HL-60/S4 treated with retinoic acid at 250 ng/mL for 4 days and 3 days (cell line): ENCODE measurements around the gene NDE1.
"Not testable (repeated sequence)": the region's sequence is repeated elsewhere in the genome, so short reads cannot be mapped to it uniquely, and the experiment has no call there.

Experiments used
- in situ Hi-C: fragments of 300-500 bp; cut with MboI; formaldehyde crosslinking; loops from 2 replicates; pipeline ENCODE4 v1.7.0; 2022; ENCODE audit warnings: low sequenced_read_pairs

The NDE1 gene

DNA sequence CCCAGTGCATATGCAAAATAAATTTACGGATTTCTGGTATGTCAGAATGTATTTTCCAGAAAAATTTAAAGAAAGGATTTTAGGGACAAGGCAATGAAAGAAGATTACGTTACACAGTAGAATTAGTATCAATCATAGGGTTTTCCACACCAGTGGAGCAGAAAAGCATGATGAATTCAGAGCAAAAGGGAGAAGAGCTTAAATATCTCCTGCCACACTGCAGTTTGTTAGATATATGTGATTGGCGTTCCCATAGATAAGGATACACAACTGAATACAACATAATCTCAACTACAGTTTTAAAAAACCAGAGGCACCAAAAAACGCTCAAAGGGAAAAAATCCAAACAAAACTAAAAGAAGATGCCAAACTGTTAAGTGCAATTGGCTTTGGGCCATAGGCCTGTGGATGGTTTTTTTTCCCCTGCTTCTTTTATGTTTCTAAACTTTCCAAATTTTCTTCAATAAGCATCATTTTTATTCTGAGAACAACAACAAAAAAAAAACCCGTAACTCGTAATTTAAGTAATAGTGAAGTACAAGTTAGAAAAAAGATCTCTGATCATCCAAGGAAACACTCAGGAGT lies 29.3 kb upstream of the NDE1 start:
- in situ Hi-C loops = no loop called here

DNA sequence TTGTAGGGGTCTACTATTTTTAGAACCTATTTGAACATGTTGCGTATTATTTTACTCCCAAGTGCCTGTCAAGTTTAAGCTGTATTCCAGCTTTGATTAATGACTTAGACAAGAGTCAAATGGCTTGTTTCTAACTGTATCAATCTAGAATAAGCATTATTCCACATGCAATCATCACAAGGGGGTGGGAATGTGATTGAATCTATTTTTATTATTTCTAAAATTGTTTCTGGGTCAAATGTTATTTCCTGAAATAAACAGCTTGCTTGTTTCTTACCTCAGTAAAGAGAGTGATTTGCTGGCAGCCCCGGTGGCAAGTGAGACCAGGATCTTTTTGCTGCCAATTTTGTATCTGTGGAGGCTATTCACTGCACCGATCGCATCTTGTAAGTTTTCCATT lies 28.6 kb upstream of the NDE1 start:
- in situ Hi-C loops = no loop called here

DNA sequence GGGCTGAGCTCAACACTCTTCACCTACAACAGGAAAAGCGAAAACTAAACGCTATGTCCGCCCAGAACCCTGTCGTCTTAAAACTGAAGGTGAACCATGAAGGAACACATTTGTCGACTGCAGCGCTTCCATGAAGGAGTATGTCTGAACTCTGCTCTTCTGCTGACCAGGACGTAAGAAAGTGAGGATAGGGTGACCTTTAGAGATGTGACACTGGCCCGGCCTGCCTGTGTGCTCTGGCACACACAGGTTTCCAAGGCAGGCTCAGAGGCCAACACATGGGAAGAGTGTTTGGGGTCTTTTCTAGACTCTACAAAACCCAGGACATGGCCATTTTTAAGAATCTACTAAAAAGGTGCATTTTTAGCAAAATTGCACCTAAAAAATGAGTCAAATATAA lies 28.2 kb upstream of the NDE1 start:
- in situ Hi-C loops = no loop called here

DNA sequence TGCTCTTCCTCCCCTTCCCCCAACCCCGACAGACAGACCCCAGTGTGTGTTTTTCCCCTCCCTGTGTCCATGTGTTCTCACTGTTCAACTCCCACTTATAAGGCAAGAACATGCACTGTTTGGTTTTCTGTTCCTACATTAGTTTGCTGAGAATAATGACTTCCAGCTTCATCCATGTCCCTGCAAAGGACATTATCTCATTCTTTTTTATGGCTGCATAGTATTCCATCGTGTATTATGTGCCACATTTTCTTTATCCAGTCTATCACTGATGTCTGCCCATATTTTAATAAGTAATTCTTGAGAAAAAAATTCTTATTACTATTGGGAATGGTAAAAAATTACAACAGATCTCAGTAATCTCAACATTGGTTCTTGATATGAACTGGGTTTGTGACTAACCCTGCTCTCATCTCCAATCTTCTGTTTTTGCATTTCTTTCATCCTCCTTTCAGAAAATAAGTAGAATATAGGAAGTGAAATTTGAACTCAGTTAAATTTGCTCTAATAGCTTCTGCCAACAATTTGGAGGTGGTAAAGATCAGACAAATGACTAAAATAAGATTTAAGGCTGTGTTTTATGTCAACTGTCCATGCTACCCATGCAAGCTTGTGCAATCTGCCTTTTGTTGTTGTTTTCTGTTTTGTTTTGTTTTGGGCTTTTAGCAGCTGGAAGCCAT lies 18.2 kb upstream of the NDE1 start:
- in situ Hi-C loops = no loop called here

DNA sequence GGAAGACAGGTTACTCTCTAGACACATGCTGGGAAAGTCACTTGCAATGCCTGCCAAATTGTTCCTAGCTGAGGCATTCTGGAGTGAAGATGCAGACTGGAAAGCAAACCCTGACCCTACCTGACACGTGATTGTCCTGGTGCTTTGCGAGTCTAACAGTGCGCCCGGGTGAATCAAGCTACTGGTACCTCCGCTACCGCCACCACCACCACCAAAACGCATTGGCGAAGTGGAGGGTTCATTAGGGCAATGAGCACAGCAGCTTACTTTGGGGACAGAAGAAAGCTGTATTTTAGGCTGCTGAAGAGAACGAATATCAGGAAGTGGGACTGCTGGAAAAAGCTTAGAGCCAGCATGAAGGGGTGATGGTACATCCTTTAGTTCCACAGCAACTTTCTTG lies 14.1 kb upstream of the NDE1 start:
- in situ Hi-C loops = no loop called here

DNA sequence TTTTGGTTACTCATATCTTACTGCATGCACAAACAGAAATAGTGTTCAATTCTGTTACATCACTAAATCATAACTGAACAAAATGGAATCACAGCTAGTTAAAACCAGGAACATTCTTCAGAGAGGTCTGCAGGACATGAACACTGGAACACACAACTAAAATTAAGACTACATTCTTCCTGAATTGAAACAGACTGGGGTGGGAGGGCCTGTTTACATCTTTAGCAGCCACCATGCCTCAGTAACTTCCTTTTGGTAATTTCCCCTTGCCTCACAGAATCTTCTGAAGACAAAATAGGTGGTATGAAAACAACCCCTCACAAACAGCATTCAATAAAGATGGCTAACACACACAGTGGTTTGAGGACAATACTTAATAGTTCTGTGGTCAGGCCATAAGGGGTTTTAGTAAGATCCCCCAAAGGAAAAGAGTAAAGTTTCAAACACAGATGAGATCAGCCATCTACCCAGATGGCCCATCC lies 13.6 kb upstream of the NDE1 start:
- in situ Hi-C loops = no loop called here

DNA sequence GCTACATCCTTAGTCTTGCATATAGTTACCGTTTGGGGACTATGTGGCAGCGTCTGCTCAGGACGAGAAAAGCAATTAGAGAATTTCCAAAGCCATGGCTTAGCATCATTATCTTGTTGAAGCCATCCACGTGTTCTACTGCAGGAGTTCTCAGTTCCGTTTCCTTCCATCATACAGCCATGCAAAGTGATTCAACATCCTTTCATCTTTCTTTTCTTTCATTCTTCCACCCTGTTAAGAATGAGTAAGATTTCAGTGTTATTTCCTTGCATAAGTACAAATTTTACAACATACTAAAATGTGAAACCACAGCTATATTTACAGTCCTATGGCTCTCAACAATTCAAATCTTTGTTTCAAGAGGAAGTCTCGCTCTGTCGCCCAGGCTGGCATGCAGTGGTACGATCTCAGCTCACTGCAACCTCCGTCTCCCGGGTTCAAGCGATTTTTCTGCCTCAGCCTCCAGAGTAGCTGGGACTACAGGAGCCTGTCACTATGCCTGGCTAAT lies 10.9 kb upstream of the NDE1 start:
- in situ Hi-C loops = no loop called here

DNA sequence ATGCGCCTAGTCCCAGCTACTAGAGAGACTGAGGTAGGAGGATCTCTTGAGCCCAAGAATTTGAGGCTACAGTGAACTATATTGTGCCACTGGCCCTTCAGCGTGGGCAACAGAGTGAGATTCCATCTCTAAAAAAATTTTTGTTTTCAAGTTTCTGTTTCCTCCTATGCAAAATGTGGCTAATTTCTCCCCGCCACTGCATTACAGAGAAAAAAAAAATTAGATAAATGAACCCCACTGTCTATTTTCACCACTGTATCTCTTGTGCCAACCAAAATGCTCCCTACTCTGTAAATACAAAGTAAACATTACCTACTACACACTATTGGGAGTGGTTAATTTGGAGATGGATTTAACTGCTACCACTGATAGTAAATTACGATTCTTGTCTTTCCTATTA lies 9.1 kb upstream of the NDE1 start:
- in situ Hi-C loops = no loop called here

DNA sequence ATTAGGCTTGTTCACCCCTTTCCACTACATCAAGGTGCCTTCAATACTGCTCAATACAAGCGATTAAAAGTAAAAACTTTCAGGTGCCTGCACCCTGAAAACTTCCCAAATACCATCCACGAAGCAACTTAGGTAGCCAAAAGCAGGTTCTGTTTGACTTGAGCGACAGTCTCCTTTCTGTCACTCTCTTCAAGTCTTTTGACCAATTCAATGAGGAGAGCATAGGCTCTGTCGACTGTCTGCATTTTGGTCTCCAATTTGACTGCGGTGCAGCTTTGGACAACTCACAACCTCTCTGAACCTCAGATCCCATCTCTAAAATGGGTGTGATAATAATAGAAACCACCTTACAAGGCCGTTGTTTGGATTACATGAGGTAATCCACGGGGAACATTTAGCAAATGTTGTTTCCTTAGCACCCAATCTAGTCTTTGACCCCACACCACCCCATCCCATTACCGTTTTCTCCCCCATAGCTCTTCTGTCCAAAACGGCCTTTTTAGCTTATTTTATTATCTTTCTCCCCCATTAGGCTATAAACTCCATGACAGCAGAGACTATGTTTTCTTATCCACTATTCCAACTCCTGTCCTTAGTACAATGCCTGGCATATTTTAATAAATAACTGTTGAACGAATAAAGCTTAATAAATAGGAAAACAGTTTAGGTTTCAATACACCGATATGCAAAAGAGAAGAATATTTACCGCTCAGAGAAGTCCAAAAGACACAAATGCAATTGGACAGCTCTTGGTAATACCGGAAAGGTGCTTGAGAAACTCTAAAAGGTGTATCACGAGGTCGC lies 8.1 kb upstream of the NDE1 start:
- in situ Hi-C loops = no loop called here

DNA sequence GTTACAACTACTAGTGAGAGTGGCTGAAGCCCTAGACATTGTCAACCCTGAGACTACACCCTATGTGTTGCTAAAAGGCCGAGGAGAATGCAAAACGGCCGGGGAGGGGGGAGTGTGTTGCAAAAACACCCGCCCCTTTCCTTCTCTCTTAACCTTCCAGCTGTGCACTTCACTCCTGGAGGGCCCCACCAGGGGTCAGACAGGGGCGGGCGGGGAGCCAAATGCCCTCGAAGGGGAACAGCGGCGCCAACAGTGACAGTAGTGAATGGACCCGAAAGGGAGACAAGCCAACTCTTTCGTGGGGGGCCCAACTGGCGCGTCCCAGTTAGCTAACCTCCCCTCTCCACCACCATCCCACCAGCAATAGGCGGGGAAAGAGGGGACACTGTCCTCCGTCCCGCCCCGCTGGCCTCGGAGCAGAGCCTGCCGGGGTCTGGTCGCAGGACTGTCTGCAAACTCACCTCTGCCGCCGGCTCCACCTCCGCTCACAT lies 7.4 kb upstream of the NDE1 start:
- in situ Hi-C loops = no loop called here

DNA sequence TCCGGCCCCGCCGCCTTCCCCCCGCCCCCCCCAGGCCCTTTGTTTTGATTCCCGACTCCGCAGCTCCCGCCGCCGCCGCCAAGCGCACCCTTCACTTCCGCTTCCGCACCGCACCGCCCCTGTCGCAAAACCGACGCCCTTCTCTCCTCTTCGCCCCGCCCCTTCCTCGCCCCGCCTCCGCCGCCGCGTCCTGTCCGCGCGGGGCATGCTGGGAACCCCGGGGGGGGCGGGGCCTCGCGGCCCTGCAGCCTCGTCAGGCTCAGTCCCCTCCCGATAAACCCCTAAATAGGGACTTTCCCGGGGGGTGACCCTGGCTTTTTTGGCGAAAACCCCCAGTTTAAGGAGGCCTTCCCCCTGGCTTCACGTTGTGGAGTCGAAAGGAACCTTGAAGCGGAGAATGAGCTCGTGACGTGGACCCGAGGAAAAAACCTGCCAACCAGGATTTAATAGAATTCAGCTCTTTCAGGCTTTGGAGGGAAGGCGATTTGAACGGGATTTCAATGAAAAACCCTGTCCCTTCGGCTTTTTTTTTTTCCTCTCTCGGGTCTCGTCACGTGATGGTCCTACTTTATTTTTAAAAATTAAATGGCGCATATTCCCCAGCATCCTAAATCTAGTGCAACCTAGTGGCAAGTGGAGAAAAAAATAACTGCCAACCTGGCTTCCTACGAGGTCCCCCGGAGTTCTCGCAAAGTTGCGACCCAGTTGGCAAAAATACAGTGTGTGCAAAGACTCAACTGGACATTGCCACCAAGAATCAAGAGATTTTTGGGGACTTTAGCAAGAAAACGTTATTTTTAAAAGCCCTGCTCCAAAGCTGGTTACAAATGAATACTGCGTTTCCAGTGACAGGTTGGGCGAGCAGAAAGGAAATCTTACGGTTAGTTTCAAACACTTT lies 6.7 kb upstream of the NDE1 start, which contains the start of gene MARF1:
Gene MARF1 (minus strand): TSS at position 107 of the 898 bp plus-strand sequence. CDS start 3,921 bp downstream, outside the sequence.
- in situ Hi-C loops = no loop called here

DNA sequence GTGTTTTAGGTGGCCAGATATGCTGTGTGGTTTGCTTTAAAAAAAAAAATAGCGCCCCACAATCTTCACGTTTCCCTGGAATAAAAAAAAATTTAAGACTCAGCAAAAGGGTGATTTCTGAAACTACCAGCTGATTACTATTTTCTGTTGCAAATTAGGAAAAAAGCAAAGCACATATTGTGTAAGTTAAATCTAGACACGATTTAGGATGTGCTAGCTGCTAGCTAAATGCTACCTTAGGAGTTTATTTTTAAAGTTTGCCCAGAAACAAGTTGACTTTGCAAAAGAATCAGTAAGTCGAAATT lies 6.1 kb upstream of the NDE1 start:
- in situ Hi-C loops = no loop called here

DNA sequence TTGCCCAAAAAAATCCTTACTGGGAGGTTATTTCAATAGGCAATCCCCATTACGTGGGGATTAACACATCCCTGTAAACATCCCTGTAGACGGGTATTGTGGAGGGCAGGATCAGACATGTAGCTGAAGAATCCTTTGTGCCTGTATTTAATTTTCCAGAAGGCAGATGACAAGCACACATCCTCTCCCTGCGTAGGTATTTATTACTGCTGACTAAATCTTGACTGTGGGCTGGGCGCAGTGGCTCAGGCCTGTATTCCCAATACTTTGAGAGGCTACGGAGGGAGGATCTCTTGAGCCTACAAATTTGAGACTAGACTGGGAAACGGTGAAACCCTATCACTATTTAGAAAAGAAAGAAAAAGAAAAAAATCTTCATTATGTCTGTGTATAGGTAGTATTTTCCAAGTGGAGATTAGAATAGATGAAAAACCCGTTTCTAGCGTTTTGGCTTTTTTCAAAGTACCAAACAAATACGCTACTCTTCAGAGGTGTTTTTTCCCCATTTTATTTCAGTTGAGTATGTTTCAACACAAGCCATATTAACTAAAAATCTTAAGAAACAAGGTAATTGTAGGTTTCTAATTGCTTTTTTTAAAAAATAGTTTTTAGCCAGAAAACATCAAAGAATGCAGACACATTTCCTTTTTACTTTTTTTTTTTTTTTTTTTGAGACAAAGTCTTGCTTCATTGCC lies 5.6 kb upstream of the NDE1 start:
- in situ Hi-C loops = no loop called here

DNA sequence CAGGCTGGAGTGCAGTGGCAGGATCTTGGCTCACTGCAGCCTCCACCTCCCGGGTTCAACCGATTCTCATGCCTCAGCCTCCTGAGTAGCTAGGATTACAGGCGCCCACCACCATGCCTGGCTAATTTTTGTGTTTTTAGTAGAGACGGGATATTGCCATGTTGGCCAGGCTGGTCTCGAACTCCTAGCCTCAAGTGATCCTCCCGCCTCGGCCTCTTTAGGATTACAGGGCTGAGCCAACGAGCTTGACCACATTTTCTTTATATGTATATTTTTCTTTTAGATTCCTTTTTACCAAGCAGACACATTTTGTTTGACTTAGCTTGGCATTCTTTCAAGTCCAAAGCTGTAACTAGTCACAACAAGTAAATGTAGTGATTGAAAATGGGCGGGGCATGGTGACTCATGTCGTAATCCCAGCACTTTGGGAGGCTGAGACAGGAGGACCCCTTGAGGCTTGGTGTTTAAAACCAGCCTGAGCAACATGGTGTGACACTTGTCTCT lies 5.0 kb upstream of the NDE1 start:
- in situ Hi-C loops = not testable (repeated sequence)

DNA sequence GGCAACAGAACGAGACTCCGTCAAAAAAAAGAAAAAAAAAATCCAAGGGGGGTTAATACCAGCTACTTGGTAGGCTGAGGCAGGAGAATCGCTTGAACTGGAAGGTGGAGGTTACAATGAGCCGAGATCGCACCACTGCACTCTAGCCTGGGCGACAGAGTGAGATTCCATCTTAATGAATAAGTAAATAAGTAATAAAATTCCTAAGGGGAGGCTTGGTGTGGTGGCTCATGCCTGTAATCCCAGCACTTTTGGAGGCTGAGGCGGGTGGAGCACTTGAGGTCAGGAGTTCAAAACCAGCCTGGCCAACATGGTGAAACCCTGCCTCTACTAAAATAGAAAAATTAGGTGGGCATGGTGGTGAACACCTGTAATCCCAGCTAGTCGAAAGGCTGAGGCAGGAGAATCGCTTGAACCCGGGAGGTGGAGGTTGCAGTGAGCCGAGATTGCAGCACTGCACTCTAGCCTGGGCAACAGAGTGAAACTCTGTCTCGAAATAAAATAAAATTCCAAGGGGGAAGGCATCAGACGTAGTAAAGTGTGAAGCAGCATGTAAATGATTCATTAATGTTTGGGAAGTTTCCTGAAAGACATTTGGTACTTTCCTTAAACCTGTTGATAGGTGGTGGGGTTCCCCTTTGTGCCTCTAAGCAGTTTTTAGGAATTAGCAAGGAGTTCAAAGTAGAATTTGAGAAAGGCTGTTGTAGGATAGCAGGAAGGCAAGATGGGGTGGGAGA lies 3.3 kb upstream of the NDE1 start:
- in situ Hi-C loops = not testable (repeated sequence)

DNA sequence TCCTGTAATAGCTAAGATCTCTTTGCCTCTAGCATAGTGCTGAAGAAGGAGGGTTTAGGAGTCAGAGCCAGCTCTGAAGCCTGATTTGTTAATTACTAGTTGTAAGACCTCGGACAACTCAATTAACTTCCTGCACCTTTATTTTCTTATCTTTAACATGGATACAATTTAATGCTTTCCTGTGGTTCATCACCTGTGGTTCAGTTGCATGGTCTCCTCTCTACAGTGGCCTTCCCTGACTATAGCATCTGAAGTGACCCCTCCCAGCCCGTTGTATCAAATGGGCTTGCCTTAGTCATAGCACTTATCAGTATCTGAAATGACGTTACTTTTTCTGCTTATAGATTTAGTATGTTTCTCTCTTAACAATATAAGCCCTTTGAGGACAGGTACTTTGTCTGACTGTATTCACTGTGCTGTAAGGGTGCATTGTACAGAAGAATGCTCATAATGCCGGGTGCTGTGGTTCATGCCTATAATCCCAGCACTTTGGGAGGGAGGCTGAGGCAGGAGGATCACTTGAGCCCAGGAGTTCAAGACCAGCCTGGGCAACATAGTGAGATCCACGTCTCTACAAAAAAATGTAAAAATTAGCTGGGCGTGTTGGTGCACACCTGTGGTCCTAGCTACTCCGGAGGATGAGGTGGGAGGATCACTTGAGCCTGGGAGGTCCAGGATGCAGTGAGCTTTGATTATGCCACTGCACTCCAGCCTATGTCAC lies 2.6 kb upstream of the NDE1 start:
- in situ Hi-C loops = no loop called here

DNA sequence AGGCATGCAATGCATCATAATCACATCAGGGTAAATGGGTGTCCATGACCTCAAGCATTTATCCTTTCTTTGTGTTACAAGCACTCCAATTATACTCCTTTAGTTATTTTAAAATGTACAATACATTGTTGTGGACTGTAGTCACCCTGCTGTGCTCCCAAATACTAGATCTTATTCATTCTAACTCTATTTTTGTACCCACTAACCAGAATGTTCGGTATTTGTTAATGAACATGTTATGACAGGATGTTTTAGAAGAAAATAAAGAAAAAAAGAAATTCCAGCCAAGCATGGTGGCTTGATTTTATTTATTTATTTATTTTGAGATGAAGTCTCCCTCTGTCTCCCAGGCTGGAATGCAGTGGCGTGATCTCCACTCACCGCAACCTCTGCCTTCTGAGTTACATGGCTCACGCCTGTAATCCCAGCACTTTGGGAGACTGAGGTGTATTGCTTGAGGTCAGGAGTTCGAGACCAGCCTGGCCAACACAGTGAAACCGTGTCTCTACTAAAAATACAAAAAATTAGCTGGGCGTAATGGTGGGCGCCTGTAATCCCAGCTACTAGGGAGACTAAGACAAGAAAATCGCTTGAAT lies 1.8 kb upstream of the NDE1 start:
- in situ Hi-C loops = no loop called here

DNA sequence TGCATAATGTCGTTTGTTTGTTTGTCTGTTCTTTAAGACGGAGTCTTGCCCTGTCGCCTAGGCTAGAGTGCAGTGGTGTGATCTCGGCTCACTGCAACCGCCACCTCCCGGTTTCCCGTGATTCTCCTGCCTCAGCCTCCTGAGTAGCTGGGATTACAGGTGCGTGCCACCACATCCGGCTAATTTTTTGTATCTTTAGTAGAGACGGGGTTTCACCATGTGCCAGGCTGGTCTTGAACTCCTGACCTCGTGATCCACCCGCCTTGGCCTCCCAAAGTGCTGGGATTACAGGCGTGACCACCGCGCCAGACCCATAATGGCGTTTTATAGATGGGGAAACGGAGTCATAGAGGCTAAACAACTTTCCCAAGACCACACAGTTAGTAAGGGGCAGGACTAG lies 734 bp upstream of the NDE1 start:
- in situ Hi-C loops = not testable (repeated sequence)
